Mesothelial cell of epicardium (in vitro differentiated cells): ENCODE data around the gene HEMK1. TPM values are rescaled to one million over a fixed set of nuclear protein-coding genes. Genes with fewer than 3 reads are reported as not detected.

Experiments used
- DNase-seq, 2 experiments: peaks; one replicate each; pipeline ENCODE4 v3.0.0; 2021; ENCODE audit warnings: low spot score in 2 of 2; ENCODE audit not compliant: unreplicated experiment in 2 of 2
- H3K27ac Mint-ChIP-seq: 2 replicates; pipeline ENCODE4 v1.8.0; 2021; ENCODE audit warnings: mixed read lengths
- H3K27me3 Mint-ChIP-seq: 2 replicates; pipeline ENCODE4 v1.8.0; 2021; ENCODE audit warnings: low read depth, mixed read lengths
- H3K36me3 Mint-ChIP-seq: 2 replicates; pipeline ENCODE4 v1.8.0; 2021; ENCODE audit warnings: mixed read lengths
- H3K4me1 Mint-ChIP-seq: 2 replicates; pipeline ENCODE4 v1.8.0; 2021; ENCODE audit warnings: mixed read lengths
- H3K4me3 Mint-ChIP-seq: 2 replicates; pipeline ENCODE4 v1.8.0; 2021; ENCODE audit warnings: mild to moderate bottlenecking, moderate library complexity, mixed read lengths
- H3K9me3 Mint-ChIP-seq: 2 replicates; pipeline ENCODE4 v1.8.0; 2021; ENCODE audit warnings: mixed read lengths
- CTCF ChIP-seq: fragments of 200-600 bp; sonication (generic); IDR thresholded peaks from one replicate; pipeline ENCODE4 v1.5.0; 2021; ENCODE audit warnings: antibody characterized with exemption; ENCODE audit not compliant: unreplicated experiment
- total RNA-seq: library from RNA; stranded (reverse); gene quantifications from 3 replicates; pipeline ENCODE4 v1.2.1, GENCODE V29; 2021

Gene HEMK1
- total RNA-seq, 1 donor from 2014 or later: 32.8 TPM

GRCh38 chr3:50612234-50612882 lies 43.0 kb downstream of the HEMK1 start:
- Mint-ChIP-seq H3K9me3 (no peaks in the 10 kb centered on the region), H3K4me3 (peak overlapping the region; percentile 79), H3K27ac (peak overlapping the region; percentile 96), H3K4me1 (peaks cover 53% of the 10 kb centered on the region), H3K36me3 (no peaks in the 10 kb centered on the region), H3K27me3 (peaks cover 5% of the 10 kb centered on the region)
- DNase-seq: no peak
- TF ChIP-seq CTCF: no peak

GRCh38 chr3:50612970-50613846 lies 43.9 kb downstream of the HEMK1 start:
- Mint-ChIP-seq H3K9me3 (no peaks in the 10 kb centered on the region), H3K4me3 (peak overlapping the region; percentile 79), H3K36me3 (no peaks in the 10 kb centered on the region), H3K4me1 (peaks cover 57% of the 10 kb centered on the region), H3K27me3 (peaks cover 5% of the 10 kb centered on the region), H3K27ac (peak overlapping the region; percentile 96)
- no peak for DNase-seq
- no peak for TF ChIP-seq CTCF

GRCh38 chr3:50615190-50615589 lies 45.9 kb downstream of the HEMK1 start:
- Mint-ChIP-seq H3K4me1 (peaks cover 44% of the 10 kb centered on the region), H3K27me3 (peaks cover 5% of the 10 kb centered on the region), H3K27ac (no peak overlapping the region), H3K4me3 (no peak overlapping the region), H3K9me3 (no peaks in the 10 kb centered on the region), H3K36me3 (no peaks in the 10 kb centered on the region)
- TF ChIP-seq CTCF: no peak
- DNase-seq: no peak

- peak overlapping the region; percentile 79 for H3K4me3 Mint-ChIP-seq
- TF ChIP-seq CTCF: peak; percentile 78
- H3K36me3 Mint-ChIP-seq: peaks cover 4% of the 10 kb centered on the region
- DNase-seq: peak; percentile 68 to 89
- peaks cover 34% of the 10 kb centered on the region for H3K4me1 Mint-ChIP-seq
- H3K27me3 Mint-ChIP-seq: peaks cover 5% of the 10 kb centered on the region
- H3K27ac Mint-ChIP-seq: peak overlapping the region; percentile 82
- H3K9me3 Mint-ChIP-seq: no peaks in the 10 kb centered on the region
Observed at GRCh38 chr3:50616003-50616769, 46.9 kb downstream of the HEMK1 start.

GRCh38 chr3:50616770-50617095 lies 47.4 kb downstream of the HEMK1 start:
- Mint-ChIP-seq H3K27me3 (peaks cover 5% of the 10 kb centered on the region), H3K27ac (peak overlapping the region; percentile 82), H3K36me3 (peaks cover 4% of the 10 kb centered on the region), H3K9me3 (no peaks in the 10 kb centered on the region), H3K4me3 (peak overlapping the region; percentile 79), H3K4me1 (peaks cover 34% of the 10 kb centered on the region)
- no peak for TF ChIP-seq CTCF
- peak; percentile 79 to 91 for DNase-seq
